ENCODE data around the gene DIO3.

DIO3 gene

GRCh38 chr14:101579372-101580080 is 18.2 kb downstream of the DIO3 start:
- DNase-seq (ENCODE audit: insufficient read length, low spot score) (no peak), FAIRE-seq (no peak)

DNA sequence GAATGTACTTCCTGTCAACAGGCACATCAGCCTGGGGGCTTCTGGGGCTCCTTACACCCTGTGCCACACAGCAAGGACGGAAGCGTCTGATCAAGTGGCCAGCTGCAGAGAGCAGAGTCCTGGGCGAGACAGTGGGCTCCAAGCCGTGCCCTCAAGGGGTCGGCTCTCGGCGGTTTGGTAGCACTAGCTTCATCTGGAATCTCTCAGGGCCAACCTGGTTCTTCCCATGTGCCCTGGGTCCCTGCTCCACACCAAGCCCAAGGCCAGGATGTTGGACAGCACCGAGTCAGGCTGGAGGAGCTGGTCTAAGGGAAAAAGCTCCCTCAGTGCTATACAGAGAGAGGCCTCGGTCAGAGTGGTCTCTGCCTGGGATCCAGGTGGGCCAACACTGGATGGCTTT is 20.5 kb downstream of the DIO3 start:
- DNase-seq (ENCODE audit: insufficient read length, low spot score) (no peak), FAIRE-seq (no peak)

DNA sequence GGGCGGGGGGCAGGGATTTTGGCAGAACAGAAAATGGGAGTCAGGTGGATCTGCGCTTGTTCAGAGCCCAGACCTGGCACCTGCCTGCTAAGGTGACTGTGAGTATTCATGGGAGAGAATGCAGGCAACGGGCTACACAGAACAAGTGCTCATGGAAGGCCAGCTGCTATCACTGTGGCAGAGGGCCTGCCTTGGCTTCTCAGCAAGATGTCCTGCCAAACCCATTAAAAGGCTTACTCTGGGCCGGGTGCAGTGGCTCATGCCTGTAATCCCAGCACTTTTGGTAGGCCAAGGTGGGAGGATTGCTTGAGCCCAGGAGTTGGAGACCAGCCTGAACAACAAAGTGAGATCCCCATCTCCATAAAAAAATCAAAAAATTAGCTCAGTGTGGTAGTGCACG is 21.0 kb downstream of the DIO3 start:
- DNase-seq (ENCODE audit: insufficient read length, low spot score), result no peak
- FAIRE-seq, result no peak

DNA sequence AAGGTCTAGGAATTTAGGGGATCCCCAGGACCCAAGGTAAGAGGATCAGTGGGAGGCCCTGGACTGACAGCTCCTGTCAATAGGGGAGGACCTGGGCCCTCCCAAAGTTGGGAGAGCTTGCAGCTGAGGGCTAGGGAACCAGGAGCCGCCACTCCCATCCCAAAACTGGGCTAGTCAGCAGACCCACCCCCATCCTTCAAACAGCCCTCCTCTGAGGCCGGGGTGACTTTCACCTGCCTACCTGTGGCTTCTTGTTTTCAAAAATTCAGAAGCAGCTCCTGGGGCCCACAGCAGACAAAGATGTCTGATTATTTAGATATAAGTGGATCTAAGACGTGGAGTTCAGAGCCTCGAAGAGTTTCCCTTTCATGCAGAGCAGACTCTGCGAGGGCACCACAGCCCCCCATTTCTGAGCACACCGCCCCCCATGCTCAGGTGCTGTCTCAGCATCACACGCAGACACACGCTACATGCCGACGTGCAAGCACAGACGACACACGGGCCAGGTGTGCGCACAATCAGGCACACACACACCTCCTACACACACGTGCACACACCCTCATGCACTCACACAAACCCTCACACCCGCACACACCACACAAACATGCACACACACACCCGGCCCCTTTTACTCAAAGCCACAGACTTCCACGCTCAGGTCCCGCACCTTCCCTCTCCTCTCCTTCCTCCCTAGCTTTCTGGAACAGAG is 21.9 kb downstream of the DIO3 start:
- no peak for DNase-seq (ENCODE audit: insufficient read length, low spot score)
- no peak for FAIRE-seq

DNA sequence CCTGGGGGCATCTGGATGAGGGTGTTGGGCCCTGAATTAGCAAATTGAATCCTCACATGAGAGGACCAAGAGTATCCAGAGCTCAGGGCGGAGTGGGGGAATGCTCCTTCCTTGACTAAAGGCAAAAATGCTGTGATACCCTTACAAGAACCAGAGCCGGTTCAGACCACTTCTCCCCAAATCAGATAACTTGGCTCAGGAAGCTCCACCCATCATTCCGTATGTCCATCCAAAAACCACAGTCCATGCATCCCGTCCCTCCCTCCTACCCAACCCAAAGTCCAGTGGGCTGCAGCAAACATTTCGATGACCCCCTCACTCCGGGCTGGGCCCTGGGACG is 22.4 kb downstream of the DIO3 start:
- FAIRE-seq, result no peak
- DNase-seq (ENCODE audit: insufficient read length, low spot score), result no peak

DNA sequence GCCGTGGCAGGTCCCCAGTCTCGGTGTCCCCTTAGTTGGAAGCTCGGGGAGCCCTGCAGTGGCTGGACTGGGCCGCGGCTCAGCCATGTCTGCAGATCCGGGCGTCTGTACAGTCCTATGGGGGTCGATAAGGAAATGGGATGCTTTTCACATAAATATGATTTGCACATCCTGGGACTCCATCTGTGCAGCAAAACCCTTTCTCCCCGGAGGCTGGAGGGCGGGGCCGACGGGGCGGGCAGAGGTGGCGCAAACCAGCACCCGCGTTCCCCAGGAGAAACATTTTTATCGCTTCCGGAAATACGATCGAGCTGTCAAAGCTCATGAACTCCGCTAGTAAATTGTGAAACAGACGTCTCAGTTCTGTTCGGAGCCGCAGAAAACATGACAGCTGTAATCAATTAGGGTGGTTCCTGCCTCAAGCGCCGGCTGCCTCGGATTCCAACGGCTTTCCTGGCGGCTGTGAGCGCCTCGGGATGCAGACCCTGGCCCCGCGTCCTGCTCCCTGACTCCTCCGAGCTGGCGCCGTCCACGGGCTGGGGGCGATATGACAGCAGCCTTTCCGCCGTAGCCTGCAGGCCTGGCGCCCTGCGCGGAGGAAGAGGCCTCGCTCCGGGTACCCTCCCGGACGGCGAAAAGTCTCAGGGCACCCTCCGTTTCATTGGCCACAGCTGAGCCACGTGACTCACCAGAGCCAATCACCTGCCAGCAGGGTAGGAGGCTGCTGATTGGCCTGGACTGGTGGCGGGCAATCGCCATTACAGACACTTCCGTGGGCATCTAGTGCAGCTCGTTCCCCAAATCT is 23.0 kb downstream of the DIO3 start:
- FAIRE-seq (no peak), DNase-seq (ENCODE audit: insufficient read length, low spot score) (no peak)

GRCh38 chr14:101585211-101585610 is 23.9 kb downstream of the DIO3 start:
- no peak for DNase-seq (ENCODE audit: insufficient read length, low spot score)
- FAIRE-seq, result no peak

DNA sequence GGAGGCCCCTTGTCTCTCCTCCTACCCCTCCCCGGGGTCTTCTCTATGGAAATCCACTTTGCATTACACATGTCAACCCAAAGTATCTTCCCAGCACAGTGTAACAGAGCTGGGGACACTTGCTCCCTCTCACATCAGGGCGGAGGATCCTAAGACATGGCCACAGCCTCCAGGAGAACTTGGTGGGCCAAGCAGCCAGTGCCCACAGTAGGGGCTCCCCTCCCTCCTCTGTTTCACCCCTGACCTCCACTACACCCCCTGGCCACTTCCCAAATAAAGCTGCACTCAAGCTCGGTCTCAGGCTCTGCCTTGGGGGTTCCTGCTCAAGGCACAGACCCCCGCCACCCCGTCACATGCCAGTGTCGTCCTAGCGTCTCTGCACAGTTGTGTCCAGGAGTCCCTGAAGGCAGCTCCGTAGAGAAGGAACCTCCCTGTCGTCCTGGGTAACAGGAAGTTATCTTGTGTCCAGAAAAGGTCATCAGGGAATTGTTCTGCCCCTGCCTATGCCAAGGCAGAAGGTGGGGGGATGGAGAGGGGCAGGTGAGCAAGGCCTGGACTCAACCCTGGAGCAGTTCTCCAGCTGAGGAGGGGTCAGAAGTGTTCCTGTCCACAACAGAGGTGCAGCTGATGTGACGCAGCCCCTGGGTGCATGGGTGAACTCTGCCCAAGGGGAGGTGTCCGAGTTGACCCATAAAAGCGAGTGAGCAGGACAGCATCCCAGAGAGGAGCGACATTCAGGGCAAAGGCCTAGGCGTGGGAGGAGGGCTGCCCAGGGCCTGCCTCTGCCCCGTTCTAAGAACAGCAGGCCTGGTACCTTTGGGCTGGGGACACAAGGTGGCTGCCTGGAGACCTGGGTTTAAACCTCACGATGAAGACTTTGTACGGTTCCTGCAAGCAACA is 25.5 kb downstream of the DIO3 start:
- no peak for FAIRE-seq
- no peak for DNase-seq (ENCODE audit: insufficient read length, low spot score)

DNA sequence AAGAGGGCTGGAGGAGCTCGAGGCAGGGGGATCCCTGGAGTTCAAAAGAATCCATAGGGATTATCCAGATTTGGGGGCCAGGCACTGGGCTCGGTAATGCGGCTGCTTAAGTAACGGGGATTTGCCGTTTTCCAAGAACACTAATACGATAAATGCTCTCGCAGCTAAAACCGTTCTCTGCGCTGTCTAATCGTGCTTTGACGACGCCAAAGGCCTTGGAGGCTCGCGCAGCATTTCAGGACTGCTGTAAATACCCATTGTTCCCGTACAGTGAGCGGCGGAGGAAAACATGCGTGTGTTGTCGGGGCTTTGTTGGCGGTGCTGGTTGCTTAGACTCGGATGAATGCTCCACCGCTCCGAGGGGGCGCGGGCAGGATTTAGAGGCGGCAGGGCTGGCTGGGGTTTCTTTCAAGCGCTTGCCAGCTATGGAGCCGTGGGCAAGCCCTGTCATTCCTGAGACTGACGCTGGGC is 26.2 kb downstream of the DIO3 start:
- DNase-seq (ENCODE audit: insufficient read length, low spot score), result no peak
- FAIRE-seq, result no peak

DNA sequence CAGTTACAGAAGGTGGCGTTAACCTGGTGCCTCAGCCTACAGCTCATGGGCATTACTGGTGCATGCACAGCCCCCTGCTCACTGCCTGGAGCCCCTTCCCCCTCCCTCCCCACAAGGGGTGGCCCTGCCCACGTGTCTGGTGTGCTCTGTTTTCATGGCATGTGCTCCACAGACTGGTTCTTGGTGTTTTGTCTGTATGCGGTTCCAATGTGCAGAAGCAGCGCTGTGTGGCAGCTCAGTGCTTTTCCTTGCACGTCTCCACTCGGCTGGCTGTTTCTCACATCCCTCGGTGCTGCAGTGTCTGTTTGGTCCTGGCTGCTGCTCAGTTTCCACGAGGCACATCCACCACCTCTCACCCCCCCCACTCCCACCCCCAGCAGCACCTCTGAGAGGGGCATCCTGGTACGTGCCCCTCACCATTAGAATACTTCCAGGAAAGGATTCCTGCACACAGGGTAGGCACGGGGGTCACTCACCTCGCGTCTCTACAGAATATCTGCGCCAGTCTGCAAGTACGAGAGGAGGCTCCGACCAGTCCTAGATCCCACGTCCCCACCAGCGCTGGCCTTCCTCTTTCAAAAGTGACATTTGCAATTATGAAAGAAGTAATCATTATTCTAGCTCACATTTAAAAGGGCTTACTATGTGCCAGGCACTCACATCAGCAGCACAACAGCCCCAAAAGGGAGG is 27.1 kb downstream of the DIO3 start:
- FAIRE-seq (no peak), DNase-seq (ENCODE audit: insufficient read length, low spot score) (no peak)

- no peak for DNase-seq (ENCODE audit: insufficient read length, low spot score)
- no peak for FAIRE-seq
Observed at GRCh38 chr14:101588990-101589389, 27.7 kb downstream of the DIO3 start.

DNA sequence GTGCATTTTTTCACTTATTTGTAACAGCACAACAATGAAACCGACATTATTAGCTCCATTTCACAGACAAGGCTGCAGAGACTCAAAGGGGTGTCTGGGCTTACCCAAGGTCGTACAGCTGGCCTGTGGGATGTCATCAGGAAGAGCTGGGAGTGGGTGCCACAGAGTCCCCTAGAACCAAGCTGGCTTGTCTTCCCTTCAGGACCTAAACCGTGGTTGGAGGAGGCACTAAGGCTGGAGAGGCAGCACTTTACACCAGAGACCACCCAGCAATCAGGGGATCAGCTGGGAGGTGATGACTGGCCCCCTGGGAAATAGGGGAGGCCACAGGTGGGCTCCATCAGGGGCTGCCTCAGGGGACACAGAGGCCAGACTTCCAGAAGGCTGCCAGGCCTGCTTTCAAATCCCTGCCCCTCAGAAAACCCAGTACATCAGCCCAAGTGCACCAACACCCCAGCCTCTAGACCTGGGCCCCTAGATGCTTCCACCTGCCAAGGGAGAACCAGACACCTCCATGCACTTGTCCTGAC is 28.3 kb downstream of the DIO3 start:
- FAIRE-seq (no peak), DNase-seq (ENCODE audit: insufficient read length, low spot score) (no peak)

GRCh38 chr14:101590062-101590461 is 28.8 kb downstream of the DIO3 start:
- DNase-seq (ENCODE audit: insufficient read length, low spot score), result no peak
- no peak for FAIRE-seq

DNA sequence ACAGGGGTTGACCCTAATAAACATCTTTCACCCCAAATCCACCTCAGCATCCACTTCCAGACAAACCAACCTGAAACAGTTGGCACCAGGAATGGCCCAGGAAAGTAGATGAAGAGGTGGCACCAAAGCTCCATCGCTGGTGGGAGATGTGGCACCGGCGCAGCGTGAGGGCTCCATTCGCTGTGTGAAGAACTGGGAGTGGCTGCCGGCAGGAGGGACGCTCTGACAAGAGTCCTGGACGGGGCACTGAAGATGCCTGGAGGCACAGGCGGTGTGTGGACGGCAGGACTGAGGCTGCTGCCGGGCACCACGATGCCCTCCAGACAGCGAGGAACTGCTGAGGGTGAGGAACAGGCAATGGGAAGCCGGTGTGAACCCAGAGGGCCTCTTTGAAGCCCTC is 29.3 kb downstream of the DIO3 start:
- no peak for DNase-seq (ENCODE audit: insufficient read length, low spot score)
- no peak for FAIRE-seq

DNA sequence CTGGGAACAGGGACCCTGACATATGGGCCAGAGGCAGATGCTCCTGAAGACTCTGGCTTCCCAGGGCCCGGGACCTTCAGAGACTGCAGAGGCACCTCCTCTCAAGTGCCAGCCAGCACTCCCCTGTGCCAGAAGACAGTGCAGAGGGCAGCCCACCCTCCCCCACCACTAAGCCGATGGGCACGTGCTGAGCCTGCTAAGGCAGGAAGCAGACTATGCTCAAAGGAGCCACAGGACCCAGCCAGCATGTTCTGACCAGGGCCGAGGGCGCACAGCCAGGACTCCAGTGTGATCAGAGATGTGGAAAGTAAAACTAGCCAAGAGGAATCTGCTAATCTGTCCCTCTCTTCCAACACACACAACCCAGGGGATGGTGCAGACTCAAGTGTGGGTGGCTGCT is 29.8 kb downstream of the DIO3 start:
- FAIRE-seq (no peak), DNase-seq (ENCODE audit: insufficient read length, low spot score) (no peak)

DNA sequence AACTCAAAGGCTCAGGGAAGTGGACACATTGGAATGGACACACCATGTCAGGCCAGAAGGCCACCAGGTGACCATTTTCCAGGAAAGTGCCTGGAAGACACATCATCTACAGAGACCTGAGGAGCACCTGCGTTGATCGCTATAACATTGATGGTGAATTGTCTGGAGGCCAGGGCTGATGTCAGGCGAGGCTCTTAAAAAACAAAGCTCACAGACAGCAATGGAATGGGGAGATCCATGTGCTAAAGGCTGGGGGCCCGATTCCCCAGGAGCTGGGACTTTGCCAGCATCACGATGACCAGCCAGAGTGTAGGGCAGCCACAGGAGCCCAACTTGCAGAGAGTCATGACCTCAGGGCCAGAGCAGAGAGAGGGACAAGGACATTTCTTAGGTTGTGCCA is 30.3 kb downstream of the DIO3 start:
- DNase-seq (ENCODE audit: insufficient read length, low spot score), result no peak
- FAIRE-seq, result no peak

- FAIRE-seq (no peak), DNase-seq (ENCODE audit: insufficient read length, low spot score) (no peak)
Observed at GRCh38 chr14:101593411-101594238, 32.3 kb downstream of the DIO3 start.

- DNase-seq (ENCODE audit: insufficient read length, low spot score) (no peak), FAIRE-seq (no peak)
Observed at GRCh38 chr14:101594511-101595148, 33.3 kb downstream of the DIO3 start.

DNA sequence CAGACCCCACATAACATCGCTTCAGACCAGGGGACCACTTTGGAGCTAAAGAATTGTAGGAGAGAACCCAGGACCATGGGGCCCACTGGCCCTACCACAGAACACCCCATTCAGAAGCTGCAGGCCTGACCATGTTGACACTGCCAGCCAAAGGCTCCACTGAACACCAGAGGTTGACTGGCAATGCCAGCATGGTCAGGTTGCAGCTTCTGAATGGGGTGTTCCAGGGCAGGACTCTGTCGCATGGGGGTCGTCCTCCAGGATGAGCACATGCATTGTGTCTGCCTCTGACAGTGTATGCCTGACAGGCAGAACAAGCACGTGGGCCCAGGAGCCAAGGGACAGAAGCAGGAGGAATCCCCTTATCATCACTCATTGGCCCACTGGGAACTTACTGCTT is 34.1 kb downstream of the DIO3 start:
- FAIRE-seq, result no peak
- no peak for DNase-seq (ENCODE audit: insufficient read length, low spot score)
